ENCODE results near the gene PXDN. TPM values are rescaled to one million over a fixed set of nuclear protein-coding genes. Genes with fewer than 3 reads are reported as not detected.
"Not testable (repeated sequence)": the region's sequence is repeated elsewhere in the genome, so short reads cannot be mapped to it uniquely, and the experiment has no call there.

Gene PXDN
- total and polyA plus RNA-seq, 3 experiments from 2014 or later = 0.39 to 3.3 (median 1.00) TPM

DNA sequence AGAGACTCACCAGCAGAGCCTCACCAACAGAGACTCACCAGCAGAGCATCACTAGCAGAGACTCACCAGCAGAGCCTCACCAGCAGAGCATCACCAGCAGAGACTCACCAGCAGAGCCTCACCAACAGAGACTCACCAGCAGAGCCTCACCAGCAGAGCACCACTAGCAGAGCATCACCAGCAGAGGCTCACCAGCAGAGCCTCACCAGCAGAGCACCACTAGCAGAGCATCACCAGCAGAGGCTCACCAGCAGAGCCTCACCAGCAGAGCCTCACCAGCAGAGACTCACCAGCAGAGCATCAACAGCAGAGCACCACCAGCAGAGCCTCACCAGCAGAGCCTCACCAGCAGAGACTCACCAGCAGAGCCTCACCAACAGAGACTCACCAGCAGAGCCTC, 35.7 kb upstream of the PXDN start:
- H3K9me3 ChIP-seq (ENCODE audit: low read length); H3K36me3 Mint-ChIP-seq; H3K27me3 ChIP-seq (ENCODE audit: insufficient read depth, low read length, poor library complexity, severe bottlenecking); H3K27me3 Mint-ChIP-seq; H3K27ac ChIP-seq (ENCODE audit: low read depth, low read length); H3K36me3 ChIP-seq (ENCODE audit: insufficient read depth, low read length); H3K4me1 ChIP-seq (ENCODE audit: insufficient read depth, low read length); H3K4me3 ChIP-seq (ENCODE audit: low read length); POLR2A ChIA-PET; H3K9me3 Mint-ChIP-seq: not testable (repeated sequence)
- Mint-ChIP-seq H3K4me3 (peak overlapping the region in 3 of 7 donors; percentile 49 to 63 (median 54)), H3K27ac (peak overlapping the region in 1 of 8 donors; percentile 96), H3K4me1 (peaks cover 10 to 33% (median 18%) of the 10 kb centered on the region in 3 donors)
- DNase-seq = peak in 1 of 5 donors; percentile 7
- CTCF ChIA-PET = interaction anchor here (1.6 kb wide), 1 partner anchor 37 kb away, joined by 9 read pairs; no protein-coding TSS in a partner anchor

DNA sequence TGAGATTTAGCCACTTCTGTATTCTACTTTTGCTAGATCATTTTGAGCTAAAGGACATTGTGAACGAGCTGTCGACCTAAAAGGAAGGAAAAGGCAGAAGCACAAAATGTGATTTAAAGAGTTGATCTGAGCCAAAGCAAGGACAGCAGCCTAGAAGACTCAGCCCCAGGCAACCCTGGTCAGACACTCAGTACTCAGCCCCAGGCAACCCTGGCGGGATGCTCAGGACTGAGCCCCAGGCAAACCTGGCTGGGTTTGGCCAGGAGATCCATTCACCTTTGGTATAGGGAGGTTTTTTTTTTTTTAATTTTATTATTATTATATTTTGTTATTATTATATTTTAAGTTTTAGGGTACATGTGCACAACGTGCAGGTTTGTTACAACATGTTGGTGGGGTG, 34.3 kb upstream of the PXDN start:
- Mint-ChIP-seq H3K27ac (no peak overlapping the region), H3K4me1 (peaks cover 10 to 28% (median 18%) of the 10 kb centered on the region in 3 donors), H3K27me3 (peaks cover 0 to 6% of the 10 kb centered on the region in 2 donors), H3K9me3 (peaks cover 0 to 2% (median 0%) of the 10 kb centered on the region in 5 donors), H3K36me3 (no peaks in the 10 kb centered on the region), H3K4me3 (no peak overlapping the region)
- H3K36me3 ChIP-seq (ENCODE audit: insufficient read depth, low read length) = no peaks in the 10 kb centered on the region
- no peaks in the 10 kb centered on the region for H3K9me3 ChIP-seq (ENCODE audit: low read length)
- no peaks in the 10 kb centered on the region for H3K27me3 ChIP-seq (ENCODE audit: insufficient read depth, low read length, poor library complexity, severe bottlenecking)
- no peak overlapping the region for H3K27ac ChIP-seq (ENCODE audit: low read depth, low read length)
- ChIA-PET POLR2A (no interaction called here), CTCF (no interaction called here)
- DNase-seq = no peak
- no peaks in the 10 kb centered on the region for H3K4me1 ChIP-seq (ENCODE audit: insufficient read depth, low read length)
- H3K4me3 ChIP-seq (ENCODE audit: low read length) = no peak overlapping the region

DNA sequence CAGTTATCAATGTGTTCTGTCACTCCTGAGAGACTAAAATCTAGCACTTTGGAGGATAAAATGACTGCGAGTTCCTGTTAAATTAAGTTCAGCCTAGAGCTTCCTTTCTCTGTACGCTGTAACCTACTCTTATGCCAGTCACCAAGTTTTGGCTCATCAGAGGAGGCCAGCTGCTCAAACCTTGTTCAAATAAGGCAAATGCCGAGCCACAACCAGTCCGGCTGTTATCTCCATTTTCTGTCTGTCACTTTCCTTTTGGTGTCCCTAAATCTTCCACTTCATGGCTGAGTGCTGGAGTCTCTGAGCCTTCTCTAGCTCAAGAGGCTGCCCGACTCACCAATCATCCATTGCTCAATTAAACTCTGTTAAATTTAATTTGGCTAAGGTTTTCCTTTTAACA, 33.5 kb upstream of the PXDN start:
- Histone ChIP-seq H3K27ac (ENCODE audit: low read depth, low read length) (no peak overlapping the region), H3K4me1 (ENCODE audit: insufficient read depth, low read length) (no peaks in the 10 kb centered on the region), H3K27me3 (ENCODE audit: insufficient read depth, low read length, poor library complexity, severe bottlenecking) (no peaks in the 10 kb centered on the region), H3K4me3 (ENCODE audit: low read length) (no peak overlapping the region), H3K9me3 (ENCODE audit: low read length) (no peaks in the 10 kb centered on the region), H3K36me3 (ENCODE audit: insufficient read depth, low read length) (no peaks in the 10 kb centered on the region)
- Mint-ChIP-seq H3K27ac (peak overlapping the region in 1 of 8 donors; percentile 7), H3K9me3 (peaks cover 0 to 2% (median 0%) of the 10 kb centered on the region in 5 donors), H3K4me3 (no peak overlapping the region), H3K27me3 (peaks cover 0 to 6% of the 10 kb centered on the region in 2 donors), H3K36me3 (no peaks in the 10 kb centered on the region), H3K4me1 (peaks cover 10 to 25% (median 18%) of the 10 kb centered on the region in 3 donors)
- peak in 1 of 5 donors; percentile 21 for DNase-seq
- POLR2A ChIA-PET = no interaction called here
- CTCF ChIA-PET = no interaction called here

DNA sequence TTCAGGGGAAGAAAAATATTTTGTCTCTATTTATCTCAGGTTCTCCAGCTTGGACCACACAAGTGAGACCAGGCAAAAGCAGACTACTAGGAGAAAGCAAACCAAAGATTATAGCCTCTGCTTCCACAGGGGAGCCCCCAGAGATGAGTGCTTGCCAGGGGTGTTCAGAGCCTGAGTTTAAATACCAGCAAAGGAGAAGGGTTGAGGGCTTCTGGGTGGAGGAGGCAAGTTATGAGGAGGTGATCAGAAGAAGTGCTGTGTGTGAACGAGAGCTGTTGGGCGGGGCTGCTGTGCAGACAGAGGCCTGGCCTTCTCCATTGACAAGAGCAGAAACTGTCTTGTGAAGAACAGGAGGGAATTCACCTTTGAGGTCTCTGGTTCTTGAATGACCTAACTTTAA, 32.8 kb upstream of the PXDN start:
- Histone ChIP-seq H3K4me1 (ENCODE audit: insufficient read depth, low read length) (no peaks in the 10 kb centered on the region), H3K4me3 (ENCODE audit: low read length) (no peak overlapping the region), H3K27ac (ENCODE audit: low read depth, low read length) (no peak overlapping the region), H3K27me3 (ENCODE audit: insufficient read depth, low read length, poor library complexity, severe bottlenecking) (no peaks in the 10 kb centered on the region), H3K9me3 (ENCODE audit: low read length) (no peaks in the 10 kb centered on the region), H3K36me3 (ENCODE audit: insufficient read depth, low read length) (no peaks in the 10 kb centered on the region)
- Mint-ChIP-seq H3K4me1 (peaks cover 6 to 19% (median 15%) of the 10 kb centered on the region in 3 donors), H3K27me3 (peaks cover 0 to 6% of the 10 kb centered on the region in 2 donors), H3K4me3 (peak overlapping the region in 1 of 7 donors; percentile 4), H3K27ac (peak overlapping the region in 1 of 8 donors; percentile 69), H3K9me3 (peaks cover 0 to 2% (median 0%) of the 10 kb centered on the region in 5 donors), H3K36me3 (no peaks in the 10 kb centered on the region)
- POLR2A ChIA-PET = no interaction called here
- DNase-seq = no peak
- CTCF ChIA-PET = no interaction called here

GRCh38 chr2:1775511-1776035, 31.3 kb upstream of the PXDN start:
- H3K9me3 ChIP-seq (ENCODE audit: low read length) = no peaks in the 10 kb centered on the region
- Mint-ChIP-seq H3K9me3 (peaks cover 0 to 2% (median 0%) of the 10 kb centered on the region in 5 donors), H3K36me3 (no peaks in the 10 kb centered on the region), H3K4me3 (no peak overlapping the region), H3K27ac (no peak overlapping the region), H3K27me3 (peaks cover 0 to 6% of the 10 kb centered on the region in 2 donors), H3K4me1 (peaks cover 0 to 3% (median 2%) of the 10 kb centered on the region in 3 donors)
- CTCF ChIA-PET = no interaction called here
- POLR2A ChIA-PET = no interaction called here
- H3K27me3 ChIP-seq (ENCODE audit: insufficient read depth, low read length, poor library complexity, severe bottlenecking) = no peaks in the 10 kb centered on the region
- H3K36me3 ChIP-seq (ENCODE audit: insufficient read depth, low read length) = no peaks in the 10 kb centered on the region
- H3K4me1 ChIP-seq (ENCODE audit: insufficient read depth, low read length) = no peaks in the 10 kb centered on the region
- peak in 1 of 5 donors; percentile 27 for DNase-seq
- no peak overlapping the region for H3K4me3 ChIP-seq (ENCODE audit: low read length)
- H3K27ac ChIP-seq (ENCODE audit: low read depth, low read length) = no peak overlapping the region

DNA sequence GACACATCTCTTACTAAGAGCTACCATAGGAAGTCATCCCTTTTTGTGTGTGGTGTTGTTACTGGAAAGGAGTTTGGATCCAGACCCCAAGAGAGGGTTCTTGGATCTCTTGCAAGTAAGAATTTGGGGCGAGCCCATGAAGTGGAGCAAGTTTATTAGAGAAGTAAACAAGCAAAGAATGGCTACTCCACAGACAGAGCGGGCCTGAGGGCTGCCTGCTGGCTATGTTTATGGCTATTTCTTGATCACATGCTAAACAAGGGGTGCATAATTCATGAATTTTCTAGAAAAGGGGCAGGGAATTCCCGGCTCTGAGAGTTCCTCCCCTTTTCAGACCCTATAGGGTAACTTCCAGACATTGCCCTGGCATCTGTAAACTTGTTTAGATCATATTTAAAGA, 30.6 kb upstream of the PXDN start:
- Mint-ChIP-seq H3K9me3 (peaks cover 0 to 2% (median 0%) of the 10 kb centered on the region in 5 donors), H3K27me3 (peaks cover 0 to 6% of the 10 kb centered on the region in 2 donors)

DNA sequence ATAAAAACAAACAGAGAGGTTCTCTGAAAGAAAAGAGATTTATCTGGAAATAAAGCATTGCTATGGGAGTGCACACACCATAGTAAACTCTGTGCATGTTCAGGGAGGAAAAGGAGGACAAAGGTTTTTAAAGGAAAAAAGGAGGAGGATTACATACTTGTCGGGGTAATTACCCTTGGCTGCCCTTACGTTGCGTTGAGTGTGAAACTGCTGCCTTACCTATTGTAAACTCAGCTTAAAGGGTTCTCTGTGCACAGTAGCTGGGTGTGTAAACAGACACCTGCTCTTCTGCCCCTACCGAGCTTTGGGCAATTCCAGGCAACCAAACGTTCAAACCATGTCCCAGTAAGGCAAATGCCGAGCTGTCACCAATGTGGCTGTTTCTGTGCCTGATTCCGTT, 29.6 kb upstream of the PXDN start:
- Histone ChIP-seq H3K27me3 (ENCODE audit: insufficient read depth, low read length, poor library complexity, severe bottlenecking) (no peaks in the 10 kb centered on the region), H3K4me3 (ENCODE audit: low read length) (no peak overlapping the region), H3K27ac (ENCODE audit: low read depth, low read length) (no peak overlapping the region), H3K36me3 (ENCODE audit: insufficient read depth, low read length) (no peaks in the 10 kb centered on the region), H3K4me1 (ENCODE audit: insufficient read depth, low read length) (no peaks in the 10 kb centered on the region), H3K9me3 (ENCODE audit: low read length) (no peaks in the 10 kb centered on the region)
- ChIA-PET POLR2A (no interaction called here), CTCF (no interaction called here)
- Mint-ChIP-seq H3K4me1 (no peaks in the 10 kb centered on the region), H3K9me3 (peaks cover 0 to 2% (median 0%) of the 10 kb centered on the region in 5 donors), H3K27me3 (peaks cover 0 to 6% of the 10 kb centered on the region in 2 donors), H3K27ac (no peak overlapping the region), H3K4me3 (no peak overlapping the region), H3K36me3 (no peaks in the 10 kb centered on the region)
- DNase-seq = peak in 1 of 5 donors; percentile 4

More for the DNA sequence above, 30.6 kb upstream of the PXDN start:
- Histone ChIP-seq H3K4me3 (ENCODE audit: low read length) (no peak overlapping the region), H3K36me3 (ENCODE audit: insufficient read depth, low read length) (no peaks in the 10 kb centered on the region), H3K27ac (ENCODE audit: low read depth, low read length) (no peak overlapping the region), H3K4me1 (ENCODE audit: insufficient read depth, low read length) (no peaks in the 10 kb centered on the region), H3K27me3 (ENCODE audit: insufficient read depth, low read length, poor library complexity, severe bottlenecking) (no peaks in the 10 kb centered on the region), H3K9me3 (ENCODE audit: low read length) (no peaks in the 10 kb centered on the region)
- peak in 1 of 5 donors; percentile 14 for DNase-seq
- Mint-ChIP-seq H3K36me3 (no peaks in the 10 kb centered on the region), H3K4me1 (peaks cover 0 to under 1% (median 0%) of the 10 kb centered on the region in 3 donors), H3K27ac (peak overlapping the region in 1 of 8 donors; percentile 25), H3K4me3 (no peak overlapping the region)
- CTCF ChIA-PET = no interaction called here
- POLR2A ChIA-PET = no interaction called here

DNA sequence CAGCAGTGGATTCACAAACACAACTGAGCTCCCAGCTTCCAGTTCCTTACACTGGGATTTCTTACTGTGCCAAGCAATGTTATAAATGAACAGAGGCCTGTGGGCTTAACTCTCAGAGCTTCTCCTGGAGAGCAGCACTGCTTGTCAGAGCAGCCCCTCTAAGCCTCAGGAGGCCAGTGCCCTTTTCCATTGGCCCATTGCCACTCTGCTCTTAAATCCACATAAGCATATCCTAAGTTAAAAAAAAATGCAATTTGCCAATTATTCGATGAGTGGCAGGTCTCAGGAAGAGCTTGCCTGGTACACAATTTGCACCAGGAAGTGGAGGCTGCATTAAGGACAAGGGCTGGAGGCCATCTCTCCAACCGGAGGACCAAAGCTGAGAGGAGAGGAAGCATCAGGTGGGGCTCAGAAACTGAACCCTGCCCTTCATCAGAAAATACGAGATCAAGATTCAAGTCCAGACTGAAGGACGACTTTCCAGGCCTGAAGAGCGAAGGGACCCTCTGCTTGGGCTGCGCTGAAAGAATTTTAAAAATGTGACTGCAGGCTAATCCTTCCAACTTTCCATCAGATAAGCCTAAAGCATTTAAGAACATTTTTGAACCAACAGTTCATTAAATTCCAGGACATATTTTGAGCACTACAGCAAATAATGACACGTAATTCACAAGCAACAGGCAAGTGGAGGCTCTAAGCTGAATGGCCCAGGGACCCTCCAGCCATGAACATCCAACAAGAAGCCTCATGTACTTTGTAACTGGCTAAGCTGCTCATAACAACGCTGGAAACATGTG, 28.4 kb upstream of the PXDN start:
- Histone ChIP-seq H3K9me3 (ENCODE audit: low read length) (no peaks in the 10 kb centered on the region), H3K4me3 (ENCODE audit: low read length) (no peak overlapping the region), H3K36me3 (ENCODE audit: insufficient read depth, low read length) (no peaks in the 10 kb centered on the region), H3K27me3 (ENCODE audit: insufficient read depth, low read length, poor library complexity, severe bottlenecking) (no peaks in the 10 kb centered on the region), H3K27ac (ENCODE audit: low read depth, low read length) (no peak overlapping the region), H3K4me1 (ENCODE audit: insufficient read depth, low read length) (no peaks in the 10 kb centered on the region)
- Mint-ChIP-seq H3K27ac (no peak overlapping the region), H3K27me3 (peaks cover 0 to under 1% of the 10 kb centered on the region in 2 donors), H3K9me3 (peaks cover 0 to under 1% (median 0%) of the 10 kb centered on the region in 5 donors), H3K4me1 (no peaks in the 10 kb centered on the region), H3K4me3 (no peak overlapping the region), H3K36me3 (no peaks in the 10 kb centered on the region)
- DNase-seq = peak in 1 of 5 donors; percentile 18
- POLR2A ChIA-PET = no interaction called here
- CTCF ChIA-PET = no interaction called here

Measured in CD8-positive, alpha-beta memory T cell (primary cell).